Measurements from ENCODE around the gene CCDC157. TPM values are rescaled to one million over a fixed set of nuclear protein-coding genes. Genes with fewer than 3 reads are reported as not detected.

CCDC157 gene
- total and polyA plus RNA-seq, 2 of the 4 experiments (the other 2 are of a cell fraction) = 0.90 to 2.2 TPM

DNA sequence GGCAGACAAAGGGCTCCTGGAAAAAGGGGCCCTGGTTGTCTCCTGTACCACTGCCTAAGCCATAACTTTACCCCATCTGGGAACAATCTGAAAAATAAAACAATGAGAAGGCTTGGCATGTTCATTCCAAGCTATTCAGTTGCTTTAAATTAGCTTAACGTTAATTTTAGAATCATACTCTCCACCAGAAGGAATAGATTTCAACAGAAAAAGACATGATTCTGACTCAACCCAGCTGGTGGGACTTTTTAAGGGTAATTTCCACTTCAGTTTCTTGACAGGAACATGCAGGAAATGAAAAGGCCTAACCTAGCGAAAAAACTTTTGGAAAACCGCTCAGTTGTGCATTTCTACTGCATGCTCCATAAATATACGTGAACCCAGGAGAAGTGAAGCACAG lies 8.0 kb upstream of the CCDC157 start:
- Histone ChIP-seq H2BK5ac (ENCODE audit: low read depth, low read length, poor library complexity, severe bottlenecking) (no peak overlapping the region), H4K8ac (ENCODE audit: low read depth in 2 of 2, low read length in 2 of 2) (no peak overlapping the region), H3K36me3 (ENCODE audit: control insufficient read depth, insufficient read depth, low read length) (peaks cover 67% of the 10 kb centered on the region), H3K4ac (ENCODE audit: low read depth, low read length) (no peak overlapping the region), H3K4me2 (ENCODE audit: low read depth, low read length) (no peak overlapping the region; the same call in 1 of the 2 replicates), H3K79me1 (ENCODE audit: low read depth in 1 of 2, low read length in 2 of 2) (peaks cover 31 to 70% of the 10 kb centered on the region in 2 experiments), H4K91ac (ENCODE audit: insufficient read depth, low read depth, low read length) (no peak overlapping the region), H3K18ac (ENCODE audit: low read depth, low read length) (no peak overlapping the region), H4K5ac (ENCODE audit: low read depth, low read length) (no peak overlapping the region), H3K9ac (ENCODE audit: low read depth, low read length) (no peak overlapping the region), H3K4me3 (ENCODE audit: insufficient read depth, low read depth, low read length) (no peak overlapping the region), H3K23ac (ENCODE audit: low read depth, low read length) (no peak overlapping the region), H3K4me1 (ENCODE audit: control insufficient read depth, insufficient read depth, low read length) (0 out of 2 replicates have a peak, but pooled peaks cover 2% of the 10 kb centered on the region), H4K20me1 (ENCODE audit: insufficient read depth, low read length) (peaks cover 33% of the 10 kb centered on the region), H2AFZ (replicated peaks; ENCODE audit: low read length, poor library complexity) (no peak overlapping the region), H2BK15ac (ENCODE audit: low read depth, low read length) (no peak overlapping the region), H2AK5ac (ENCODE audit: low read depth, low read length) (no peak overlapping the region), H3K9me3 (ENCODE audit: control insufficient read depth, insufficient read depth, low read length) (no peaks in the 10 kb centered on the region), H3K27me3 (ENCODE audit: control insufficient read depth, insufficient read depth, low read length) (no peaks in the 10 kb centered on the region), H3K56ac (ENCODE audit: extremely low read depth, insufficient read depth, low read length) (no peak overlapping the region), H2BK120ac (ENCODE audit: low read depth, low read length) (no peak overlapping the region), H3K27ac (ENCODE audit: insufficient read depth, low read length) (no peak overlapping the region; the same call in 1 of the 2 replicates), H2BK20ac (ENCODE audit: low read depth, low read length) (no peak overlapping the region), H2AK9ac (replicated peaks; ENCODE audit: low read depth, low read length, poor library complexity) (no peak overlapping the region), H3K14ac (replicated peaks; ENCODE audit: low read depth, low read length) (no peak overlapping the region), H3K9me1 (ENCODE audit: insufficient read depth, low read length) (no peaks in the 10 kb centered on the region)
- in situ Hi-C loops (cut with MboI; ENCODE audit: low sequenced_read_pairs) = no loop called here
- WGBS, 2 experiments (ENCODE audit: extremely low coverage in 2 of 2, insufficient read length in 1 of 2) = 74% methylated on average over 3 of the region's 4 CpGs; no CpG with 5 or more reads in 1 of the 2 experiments
- no peak for TF ChIP-seq MAZ (IDR thresholded peaks at IDR 0.05; ENCODE audit: borderline replicate concordance, low read depth, low read length)
- no peak for TF ChIP-seq SMC3 (IDR thresholded peaks at IDR 0.05; ENCODE audit: low read depth, low read length)
- TF ChIP-seq, protein P1, sequence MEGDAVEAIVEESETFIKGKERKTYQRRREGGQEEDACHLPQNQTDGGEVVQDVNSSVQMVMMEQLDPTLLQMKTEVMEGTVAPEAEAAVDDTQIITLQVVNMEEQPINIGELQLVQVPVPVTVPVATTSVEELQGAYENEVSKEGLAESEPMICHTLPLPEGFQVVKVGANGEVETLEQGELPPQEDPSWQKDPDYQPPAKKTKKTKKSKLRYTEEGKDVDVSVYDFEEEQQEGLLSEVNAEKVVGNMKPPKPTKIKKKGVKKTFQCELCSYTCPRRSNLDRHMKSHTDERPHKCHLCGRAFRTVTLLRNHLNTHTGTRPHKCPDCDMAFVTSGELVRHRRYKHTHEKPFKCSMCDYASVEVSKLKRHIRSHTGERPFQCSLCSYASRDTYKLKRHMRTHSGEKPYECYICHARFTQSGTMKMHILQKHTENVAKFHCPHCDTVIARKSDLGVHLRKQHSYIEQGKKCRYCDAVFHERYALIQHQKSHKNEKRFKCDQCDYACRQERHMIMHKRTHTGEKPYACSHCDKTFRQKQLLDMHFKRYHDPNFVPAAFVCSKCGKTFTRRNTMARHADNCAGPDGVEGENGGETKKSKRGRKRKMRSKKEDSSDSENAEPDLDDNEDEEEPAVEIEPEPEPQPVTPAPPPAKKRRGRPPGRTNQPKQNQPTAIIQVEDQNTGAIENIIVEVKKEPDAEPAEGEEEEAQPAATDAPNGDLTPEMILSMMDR (conservative IDR thresholded peaks at IDR 0.05; ENCODE audit: low read depth, low read length) = no peak
- no peak for TF ChIP-seq CHD1 (IDR thresholded peaks at IDR 0.05; ENCODE audit: low read depth, low read length)
- TF ChIP-seq BHLHE40 (IDR thresholded peaks at IDR 0.05; ENCODE audit: low read depth, low read length) = no peak
- no peak for TF ChIP-seq RCOR1 (IDR thresholded peaks at IDR 0.05; ENCODE audit: insufficient replicate concordance, low read length)
- TF ChIP-seq RFX5 (IDR thresholded peaks at IDR 0.05; ENCODE audit: low read depth, low read length) = no peak
- no peak for TF ChIP-seq NFE2L2 (IDR thresholded peaks at IDR 0.05; ENCODE audit: low read depth, low read length)
- TF ChIP-seq MXI1 (IDR thresholded peaks at IDR 0.05; ENCODE audit: borderline replicate concordance, low read depth, low read length) = no peak
- TF ChIP-seq CEBPB (IDR thresholded peaks at IDR 0.05; ENCODE audit: low read depth, low read length) = no peak
- TF ChIP-seq POLR2A (IDR thresholded peaks at IDR 0.05; ENCODE audit: low read depth, low read length) = no peak
- TF ChIP-seq, protein P2, sequence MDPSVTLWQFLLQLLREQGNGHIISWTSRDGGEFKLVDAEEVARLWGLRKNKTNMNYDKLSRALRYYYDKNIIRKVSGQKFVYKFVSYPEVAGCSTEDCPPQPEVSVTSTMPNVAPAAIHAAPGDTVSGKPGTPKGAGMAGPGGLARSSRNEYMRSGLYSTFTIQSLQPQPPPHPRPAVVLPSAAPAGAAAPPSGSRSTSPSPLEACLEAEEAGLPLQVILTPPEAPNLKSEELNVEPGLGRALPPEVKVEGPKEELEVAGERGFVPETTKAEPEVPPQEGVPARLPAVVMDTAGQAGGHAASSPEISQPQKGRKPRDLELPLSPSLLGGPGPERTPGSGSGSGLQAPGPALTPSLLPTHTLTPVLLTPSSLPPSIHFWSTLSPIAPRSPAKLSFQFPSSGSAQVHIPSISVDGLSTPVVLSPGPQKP (IDR thresholded peaks at IDR 0.05; ENCODE audit: borderline replicate concordance, low read depth, low read length) = no peak
- no peak for TF ChIP-seq RAD21 (IDR thresholded peaks at IDR 0.05; ENCODE audit: low read length)
- no peak for TF ChIP-seq FOS (IDR thresholded peaks at IDR 0.05; ENCODE audit: low read depth, low read length)
- TF ChIP-seq, protein P3, sequence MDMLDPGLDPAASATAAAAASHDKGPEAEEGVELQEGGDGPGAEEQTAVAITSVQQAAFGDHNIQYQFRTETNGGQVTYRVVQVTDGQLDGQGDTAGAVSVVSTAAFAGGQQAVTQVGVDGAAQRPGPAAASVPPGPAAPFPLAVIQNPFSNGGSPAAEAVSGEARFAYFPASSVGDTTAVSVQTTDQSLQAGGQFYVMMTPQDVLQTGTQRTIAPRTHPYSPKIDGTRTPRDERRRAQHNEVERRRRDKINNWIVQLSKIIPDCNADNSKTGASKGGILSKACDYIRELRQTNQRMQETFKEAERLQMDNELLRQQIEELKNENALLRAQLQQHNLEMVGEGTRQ (IDR thresholded peaks at IDR 0.05; ENCODE audit: low read depth, low read length) = no peak
- no peak for TF ChIP-seq MAFK (IDR thresholded peaks at IDR 0.05; ENCODE audit: low read depth, low read length)
- ATAC-seq (ENCODE audit: low read depth) (no peak), DNase-seq (no peak)
- dilution Hi-C loops (cut with HindIII; ENCODE audit: low sequenced_read_pairs, unreplicated experiment) = no loop called here
- ChIA-PET CTCF (no interaction called here), POLR2A (ENCODE audit: unreplicated experiment) (no interaction called here)
- BruUV-seq (replicated peaks) = no TSS peak
- intact Hi-C loops (cut with micrococcal nuclease) = no loop called here

Measured in IMR-90 (cell line).